HepG2 (cell line): ENCODE measurements around the gene ZNF503. TPM values are rescaled to one million over a fixed set of nuclear protein-coding genes. Genes with fewer than 3 reads are reported as not detected.

Experiments used
- ATAD3A ChIP-seq: sonication (generic); formaldehyde crosslinking; IDR thresholded peaks from 2 replicates; pipeline ENCODE4 v1.4.0; 2020; ENCODE audit warnings: missing genetic modification reagents
- ELF1 ChIP-seq: sonication (generic); formaldehyde crosslinking; IDR thresholded peaks from 2 replicates; pipeline ENCODE4 v1.4.0; 2020; ENCODE audit warnings: missing genetic modification reagents
- IKZF1 ChIP-seq: fragments of 450-650 bp; IDR thresholded peaks from 2 replicates; pipeline ENCODE4 v1.7.1; 2016
- JDP2 ChIP-seq: sonication (generic); formaldehyde crosslinking; IDR thresholded peaks from 2 replicates; pipeline ENCODE4 v1.8.1; 2022; ENCODE audit warnings: missing genetic modification reagents, borderline replicate concordance
- ONECUT2 ChIP-seq: sonication (generic); formaldehyde crosslinking; IDR thresholded peaks from 2 replicates; pipeline ENCODE4 v1.4.0; 2020; ENCODE audit warnings: missing genetic modification reagents
- PHF5A ChIP-seq: IDR thresholded peaks from one replicate; pipeline ENCODE4 v1.6.1; 2018; ENCODE audit warnings: low read depth, missing genetic modification reagents; ENCODE audit not compliant: unreplicated experiment
- POLR2G ChIP-seq: fragments of 200-400 bp; formaldehyde crosslinking; IDR thresholded peaks from 2 replicates; pipeline ENCODE4 v1.6.1; 2018; ENCODE audit warnings: mild to moderate bottlenecking, low read depth, low read length, moderate library complexity
- RFX5 ChIP-seq: IDR thresholded peaks from 2 replicates; pipeline ENCODE4 v1.6.1; 2011; ENCODE audit warnings: low read depth, low read length, improper control_type of control experiment
- SRSF9 ChIP-seq: fragments of 200-400 bp; formaldehyde crosslinking; IDR thresholded peaks from 2 replicates; pipeline ENCODE4 v1.6.1; 2018; ENCODE audit warnings: borderline replicate concordance, mild to moderate bottlenecking, low read depth, low read length; ENCODE audit not compliant: insufficient read depth, poor library complexity, severe bottlenecking
- ZBTB42 ChIP-seq: sonication (generic); formaldehyde crosslinking; IDR thresholded peaks from 2 replicates; pipeline ENCODE4 v1.5.0; 2020; ENCODE audit warnings: mild to moderate bottlenecking, missing genetic modification reagents
- ZBTB46 ChIP-seq: sonication (generic); formaldehyde crosslinking; IDR thresholded peaks from 2 replicates; pipeline ENCODE4 v1.4.0; 2020; ENCODE audit warnings: mild to moderate bottlenecking, missing genetic modification reagents, borderline replicate concordance
- ZNF101 ChIP-seq: sonication (generic); formaldehyde crosslinking; IDR thresholded peaks from 2 replicates; pipeline ENCODE4 v1.4.0; 2020; ENCODE audit warnings: mild to moderate bottlenecking, low read depth, missing genetic modification reagents, borderline replicate concordance
- ZNF329 ChIP-seq: sonication (generic); formaldehyde crosslinking; IDR thresholded peaks from 2 replicates; pipeline ENCODE4 v1.9.0; 2021; ENCODE audit warnings: low read depth, mild to moderate bottlenecking, missing genetic modification reagents
- ZNF563 ChIP-seq: sonication (generic); formaldehyde crosslinking; IDR thresholded peaks from 2 replicates; pipeline ENCODE4 v1.8.0; 2022; ENCODE audit warnings: mild to moderate bottlenecking, moderate library complexity, missing genetic modification reagents
- ZNF574 ChIP-seq: sonication (generic); formaldehyde crosslinking; IDR thresholded peaks from 2 replicates; pipeline ENCODE4 v1.4.0; 2020; ENCODE audit warnings: missing genetic modification reagents
- ZNF670 ChIP-seq: sonication (generic); formaldehyde crosslinking; IDR thresholded peaks from 2 replicates; pipeline ENCODE4 v1.8.0; 2022; ENCODE audit warnings: mild to moderate bottlenecking, missing genetic modification reagents, borderline replicate concordance
- ZNF772 ChIP-seq: sonication (generic); formaldehyde crosslinking; IDR thresholded peaks from 2 replicates; pipeline ENCODE4 v1.5.0; 2020; ENCODE audit warnings: mild to moderate bottlenecking, missing genetic modification reagents
- ZSCAN9 ChIP-seq: IDR thresholded peaks from 2 replicates; pipeline ENCODE4 v1.6.1; 2016; ENCODE audit warnings: borderline replicate concordance
- ZXDC ChIP-seq: sonication (generic); formaldehyde crosslinking; IDR thresholded peaks from 2 replicates; pipeline ENCODE4 v1.5.0; 2020; ENCODE audit warnings: mild to moderate bottlenecking, missing genetic modification reagents
- polyA plus RNA-seq, 8 experiments: library from polyadenylated mRNA; depleted of rRNA in 3 of 8; stranded (reverse) in 7 of 8; unstranded in 1 of 8; fragments of >200 nt; fragmentation: Illumina TruSeq in 4 of 8; extraction: Trizol in 4 of 8; gene quantifications; 2 replicates each; pipeline versions ENCODE4 v1.2.1 to v1.2.3, GENCODE V29; 2011 to 2016; ENCODE audit warnings: low read depth in 4 of 8, missing spikeins in 1 of 8, mixed read lengths in 1 of 8; ENCODE audit not compliant: insufficient read depth in 1 of 8
- total RNA-seq, 5 experiments: library from RNA; depleted of rRNA; stranded (reverse); fragments of >200 nt; fragmentation: Illumina TruSeq; extraction: Trizol; gene quantifications; 2 replicates each; pipeline ENCODE4 v1.2.3, GENCODE V29; 2016; ENCODE audit warnings: low read depth in 1 of 5
- TF ChIP-seq, protein P1 (sequence below): IDR thresholded peaks from 2 replicates; pipeline ENCODE4 v1.6.1; 2016; ENCODE audit warnings: missing genetic modification reagents, missing compliant biosample characterization

ZNF503 gene
- total and polyA plus RNA-seq, 2 of the 13 experiments (the other 11 are each of a cell fraction or from before 2014, with no cell fraction given) = 2.7 to 8.3 TPM

DNA sequence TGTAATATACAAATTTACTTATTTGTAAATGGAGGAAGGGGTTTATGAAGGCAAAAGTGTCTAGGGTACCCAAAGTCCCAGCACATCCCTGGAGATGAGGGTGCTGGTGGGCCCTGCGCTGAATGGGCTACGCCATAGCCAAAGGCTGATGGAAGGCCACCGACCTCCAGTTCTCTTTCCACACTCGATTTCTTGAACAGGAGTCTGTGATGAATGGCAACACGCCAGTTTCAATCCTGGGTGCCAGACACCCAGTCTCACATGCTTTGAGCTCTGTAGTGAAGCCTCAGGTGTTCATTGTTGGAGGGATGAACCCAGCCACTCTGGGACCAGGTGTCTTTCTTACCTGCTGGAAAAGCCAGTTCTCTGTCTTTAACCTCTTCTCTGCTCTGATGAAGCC lies 30.6 kb upstream of the ZNF503 start (continued):
- TF ChIP-seq ELF1 (CRISPR knock-in tag) = no peak
- TF ChIP-seq ZBTB42 (CRISPR knock-in tag) = no peak
- TF ChIP-seq JDP2 (CRISPR knock-in tag) = no peak
- no peak for TF ChIP-seq ONECUT2
- TF ChIP-seq SRSF9 = no peak
- TF ChIP-seq ZNF329 (CRISPR knock-in tag) = no peak
- peak; percentile 8 for TF ChIP-seq PHF5A
- 0 out of 2 replicates have a peak, but pooled peaks have one; percentile 27 for TF ChIP-seq ZNF772
- TF ChIP-seq ZNF563 (CRISPR knock-in tag) = no peak
- TF ChIP-seq ZSCAN9 = no peak
- TF ChIP-seq ZNF670 = no peak
- TF ChIP-seq ZNF101 (CRISPR knock-in tag) = no peak
- TF ChIP-seq RFX5 = no peak
- TF ChIP-seq POLR2G = no peak
- no peak for TF ChIP-seq ZNF574 (CRISPR knock-in tag)
- no peak for TF ChIP-seq ATAD3A (CRISPR knock-in tag)
- TF ChIP-seq, protein P1, sequence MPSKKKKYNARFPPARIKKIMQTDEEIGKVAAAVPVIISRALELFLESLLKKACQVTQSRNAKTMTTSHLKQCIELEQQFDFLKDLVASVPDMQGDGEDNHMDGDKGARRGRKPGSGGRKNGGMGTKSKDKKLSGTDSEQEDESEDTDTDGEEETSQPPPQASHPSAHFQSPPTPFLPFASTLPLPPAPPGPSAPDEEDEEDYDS = no peak
- TF ChIP-seq IKZF1 = no peak
- TF ChIP-seq ZXDC (CRISPR knock-in tag) = no peak
- TF ChIP-seq ZBTB46 (CRISPR knock-in tag) = no peak
